GM19455 (cell line): ENCODE results near the gene MBD1.
"Not testable (repeated sequence)": the region's sequence is repeated elsewhere in the genome, so short reads cannot be mapped to it uniquely, and the experiment has no call there.

ENCODE experiments used
- ATAC-seq: cut with Tn5 transposase; IDR thresholded peaks from one replicate; pipeline ENCODE4 v1.9.1; 2021; ENCODE audit not compliant: unreplicated experiment

The MBD1 gene, protein sequence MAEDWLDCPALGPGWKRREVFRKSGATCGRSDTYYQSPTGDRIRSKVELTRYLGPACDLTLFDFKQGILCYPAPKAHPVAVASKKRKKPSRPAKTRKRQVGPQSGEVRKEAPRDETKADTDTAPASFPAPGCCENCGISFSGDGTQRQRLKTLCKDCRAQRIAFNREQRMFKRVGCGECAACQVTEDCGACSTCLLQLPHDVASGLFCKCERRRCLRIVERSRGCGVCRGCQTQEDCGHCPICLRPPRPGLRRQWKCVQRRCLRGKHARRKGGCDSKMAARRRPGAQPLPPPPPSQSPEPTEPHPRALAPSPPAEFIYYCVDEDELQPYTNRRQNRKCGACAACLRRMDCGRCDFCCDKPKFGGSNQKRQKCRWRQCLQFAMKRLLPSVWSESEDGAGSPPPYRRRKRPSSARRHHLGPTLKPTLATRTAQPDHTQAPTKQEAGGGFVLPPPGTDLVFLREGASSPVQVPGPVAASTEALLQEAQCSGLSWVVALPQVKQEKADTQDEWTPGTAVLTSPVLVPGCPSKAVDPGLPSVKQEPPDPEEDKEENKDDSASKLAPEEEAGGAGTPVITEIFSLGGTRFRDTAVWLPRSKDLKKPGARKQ

DNA sequence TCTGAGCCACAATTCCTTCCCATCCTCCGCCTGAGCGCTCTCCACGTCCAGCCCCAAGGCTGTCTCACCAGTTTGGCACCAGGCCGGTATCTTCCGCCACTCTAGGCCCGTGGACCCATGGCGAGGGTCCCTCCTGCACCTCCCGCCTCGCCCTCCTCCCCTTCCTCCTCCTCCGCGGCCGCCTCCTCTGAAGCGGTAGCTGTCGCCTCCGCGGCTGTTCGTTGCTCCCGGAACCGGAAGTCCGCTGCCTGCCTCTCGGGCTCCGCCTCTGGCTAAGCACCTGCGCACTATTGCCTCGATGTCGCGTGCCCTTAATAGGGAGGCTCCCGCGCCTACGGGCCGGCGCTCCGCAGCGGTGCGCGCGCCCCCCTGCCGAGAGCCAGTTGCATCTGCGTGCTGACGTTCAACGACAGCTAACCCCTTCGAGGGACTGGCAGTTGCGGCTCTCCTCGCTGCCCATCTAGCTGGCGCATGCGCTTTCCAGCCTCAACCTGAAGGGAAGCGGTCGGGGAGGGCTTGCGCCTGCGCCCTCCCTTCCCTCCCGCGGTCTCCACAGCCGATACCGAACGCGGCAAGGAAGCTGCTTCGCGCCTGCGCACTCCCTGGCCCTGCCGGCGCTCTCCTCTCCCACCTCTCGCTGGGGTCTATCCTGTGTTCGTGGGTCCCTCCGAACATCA, at the start of gene MBD1:
Gene MBD1 (minus strand): TSS at position 229 of the 677 bp plus-strand sequence. CDS start 1,531 bp downstream, outside the sequence.
- peak; percentile 90 for ATAC-seq

DNA sequence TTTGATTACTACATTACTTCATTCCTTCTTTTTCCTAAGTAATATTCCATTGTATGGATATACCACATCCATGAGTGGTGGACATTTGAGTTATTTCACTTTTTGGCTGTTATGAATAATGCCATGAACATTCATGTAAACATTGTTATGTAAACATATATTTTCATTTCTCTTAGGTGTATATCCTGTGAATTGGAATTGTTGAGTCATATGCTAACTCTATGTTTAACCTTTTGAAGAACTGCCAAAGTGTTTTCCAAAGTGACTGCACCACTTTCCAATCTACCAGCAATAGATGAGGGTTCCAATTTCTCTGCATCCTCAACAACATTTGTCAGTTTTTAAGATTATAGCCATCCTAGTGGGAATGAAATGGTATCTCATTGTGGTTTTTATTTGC, 48.9 kb upstream of the MBD1 start:
- no peak for ATAC-seq

DNA sequence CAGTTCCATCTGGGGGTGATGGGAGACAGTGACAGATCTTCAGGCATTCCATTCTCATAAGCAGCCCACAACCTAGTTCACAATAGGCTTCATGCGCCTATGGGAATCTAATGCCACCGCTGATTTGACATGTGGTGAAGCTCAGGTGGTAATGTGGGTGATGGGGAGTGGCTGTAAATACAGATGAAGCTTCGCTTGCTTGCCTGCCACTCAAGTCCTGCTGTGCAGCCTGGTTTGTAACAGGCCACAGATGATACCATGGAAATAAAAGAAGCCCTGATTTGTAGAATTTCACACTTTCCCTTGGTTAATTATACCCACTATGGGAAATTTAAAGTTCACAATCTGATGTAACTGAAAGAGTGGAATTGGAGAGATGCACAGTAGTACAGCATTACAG, 46.7 kb upstream of the MBD1 start:
- ATAC-seq, result no peak

DNA sequence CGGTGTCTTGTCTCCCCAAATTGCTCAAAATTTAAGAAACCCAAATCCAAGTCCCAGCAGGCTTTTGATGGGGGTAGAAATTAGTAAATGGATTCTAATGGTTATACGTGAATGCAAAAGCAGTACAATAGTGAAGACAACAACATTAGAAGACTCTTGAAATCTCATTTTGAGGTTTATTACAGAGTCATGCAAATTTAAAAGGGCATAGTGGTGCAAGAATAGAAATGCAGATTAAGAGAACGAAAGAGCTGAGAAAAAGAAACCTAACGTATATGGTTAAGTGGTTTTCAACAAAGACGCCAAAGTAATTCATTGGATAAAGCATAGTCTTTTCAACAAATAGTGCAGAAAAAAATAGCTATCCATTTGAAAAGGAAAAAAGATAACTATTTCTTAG, 39.4 kb upstream of the MBD1 start:
- ATAC-seq, result peak; percentile 80

DNA sequence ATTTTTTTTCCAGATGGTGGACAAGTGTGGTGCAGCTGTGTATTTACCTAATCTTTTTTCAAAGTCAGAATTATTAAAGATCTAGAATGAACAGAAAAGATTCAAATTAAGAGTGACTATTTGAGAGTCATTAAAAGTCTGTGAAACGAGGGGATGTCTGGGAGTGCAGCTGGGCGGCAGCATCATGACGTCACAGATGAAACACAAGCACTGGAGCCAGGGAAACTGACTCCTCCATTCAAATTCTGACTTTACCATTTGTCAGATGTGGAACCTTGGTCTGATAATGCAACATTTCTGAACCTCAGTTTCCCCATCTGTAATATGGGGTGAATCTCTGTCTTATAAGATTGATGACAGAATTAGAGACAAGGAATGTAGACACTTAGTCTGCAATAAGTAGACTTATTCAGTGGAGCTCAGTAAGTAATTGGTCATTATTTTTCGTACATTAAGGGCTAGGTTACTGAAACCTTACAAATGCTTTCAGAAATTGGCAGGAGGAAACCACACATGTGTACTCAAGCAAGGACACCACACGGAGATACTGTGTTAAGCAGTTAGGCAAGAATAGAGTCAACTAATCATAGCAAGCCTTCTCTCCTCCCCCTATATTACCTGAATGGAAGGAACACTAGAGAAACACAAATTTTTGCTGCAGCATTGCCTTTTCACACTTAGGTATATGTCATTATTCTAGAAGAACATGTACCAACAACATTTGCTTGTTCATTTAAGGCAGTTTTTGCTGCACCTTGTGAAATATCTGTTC, 34.0 kb upstream of the MBD1 start:
- ATAC-seq, result peak; percentile 80

DNA sequence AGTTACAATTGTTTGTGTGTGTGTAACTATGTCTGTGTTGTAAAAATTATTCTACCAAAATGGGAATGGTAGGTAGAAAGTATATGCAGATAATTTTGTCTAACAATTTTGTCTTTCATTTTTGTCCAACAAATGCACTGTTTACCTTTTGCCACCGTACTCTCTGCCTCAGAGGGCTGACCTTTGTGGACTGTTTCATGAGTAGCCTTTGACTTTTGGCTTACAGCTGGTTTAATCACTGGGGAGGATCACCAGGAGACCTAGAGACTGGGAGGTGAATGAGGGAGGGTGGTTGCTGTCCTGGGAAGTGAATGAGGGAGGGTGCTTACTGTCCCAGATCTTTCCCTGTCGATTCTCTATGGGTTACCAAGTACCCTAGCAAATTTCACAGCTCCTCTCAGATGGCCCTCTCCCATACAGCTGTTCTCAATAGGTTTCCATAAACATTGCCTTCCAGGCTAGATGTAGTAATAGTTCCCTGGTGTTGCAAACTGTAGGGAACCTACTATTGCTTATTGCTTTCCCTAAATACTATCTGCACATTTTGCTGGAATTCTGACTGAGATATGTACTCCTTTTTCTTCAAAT, 32.6 kb upstream of the MBD1 start:
- no peak for ATAC-seq

DNA sequence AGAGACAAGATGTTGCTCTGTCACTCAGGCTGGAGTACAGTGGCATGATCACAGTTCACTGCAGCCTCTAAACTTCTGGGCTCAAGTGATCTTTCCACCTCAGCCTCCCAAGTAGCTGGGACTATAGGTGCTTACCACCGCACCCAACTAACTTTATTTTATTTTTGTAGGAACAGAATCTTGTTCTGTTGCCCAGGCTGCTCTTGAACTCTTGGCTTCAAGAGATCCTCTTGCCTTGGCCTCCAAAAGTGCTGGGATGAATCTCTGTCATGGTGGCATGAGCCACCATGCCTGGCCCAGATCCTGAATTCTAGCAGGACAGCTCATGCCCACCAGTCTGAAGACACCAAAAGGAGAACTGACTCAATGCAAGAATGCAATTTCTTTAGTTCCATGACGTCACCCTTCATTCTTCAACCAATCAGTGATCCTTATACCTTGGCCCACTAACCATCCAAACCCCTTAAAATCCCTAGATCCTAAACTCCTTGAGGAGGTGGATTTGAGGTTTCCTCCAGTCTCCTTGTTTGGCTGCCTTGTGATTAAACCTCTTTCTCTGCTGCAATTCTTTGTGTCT, 31.8 kb upstream of the MBD1 start:
- ATAC-seq, result peak; percentile 4

DNA sequence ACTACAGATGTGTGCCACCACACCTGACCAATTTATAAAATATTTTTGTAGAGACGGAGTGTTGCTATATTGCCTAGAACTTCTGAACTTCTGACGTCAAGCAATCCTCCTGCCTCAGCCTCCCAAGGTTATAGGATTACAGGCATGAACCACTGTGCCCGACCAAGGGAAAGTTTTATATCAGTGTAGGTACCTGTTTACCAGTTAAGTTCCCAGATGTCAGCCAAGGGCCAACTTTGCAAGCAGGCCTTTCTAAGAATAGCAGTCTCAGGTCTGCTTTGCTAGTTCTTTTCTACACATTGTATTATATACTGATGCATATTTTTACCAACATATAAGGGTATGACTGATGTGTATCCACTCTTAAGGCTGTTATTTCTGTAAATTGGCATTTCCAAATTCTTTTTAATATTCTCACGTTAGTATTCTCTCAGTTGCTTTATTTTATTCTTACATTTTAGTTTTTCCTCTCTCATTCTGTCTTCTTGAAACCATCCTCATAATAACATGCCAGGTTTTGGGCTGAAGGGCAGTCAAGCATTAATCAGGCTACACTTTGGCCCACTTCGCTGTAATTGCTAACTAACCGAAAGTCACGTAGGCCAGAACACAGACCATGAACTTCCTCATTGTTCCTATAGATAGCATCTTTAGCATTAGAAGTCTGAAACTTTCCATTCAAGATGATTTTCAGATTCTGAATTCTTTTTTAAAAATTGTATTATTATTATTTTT, 31.1 kb upstream of the MBD1 start:
- peak; percentile 70 for ATAC-seq

DNA sequence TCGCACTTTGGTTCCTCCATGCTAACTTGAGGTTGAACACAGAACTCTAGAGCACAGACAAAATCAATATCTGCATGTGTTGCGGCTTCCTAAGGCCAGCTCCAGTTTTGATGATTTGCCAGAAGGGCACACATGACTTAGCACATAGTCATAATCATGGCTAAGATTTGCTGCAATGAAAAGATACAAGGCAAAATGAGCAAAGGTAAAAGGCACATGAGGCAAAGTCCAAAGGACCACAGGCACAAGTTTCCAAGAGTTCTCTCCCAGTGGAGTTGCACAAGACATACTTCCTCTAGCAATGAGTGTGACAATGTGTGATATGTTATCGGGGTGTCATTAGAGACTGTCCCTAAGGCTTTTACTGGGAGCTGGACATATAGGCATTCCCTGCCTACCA, 30.3 kb upstream of the MBD1 start:
- no peak for ATAC-seq

DNA sequence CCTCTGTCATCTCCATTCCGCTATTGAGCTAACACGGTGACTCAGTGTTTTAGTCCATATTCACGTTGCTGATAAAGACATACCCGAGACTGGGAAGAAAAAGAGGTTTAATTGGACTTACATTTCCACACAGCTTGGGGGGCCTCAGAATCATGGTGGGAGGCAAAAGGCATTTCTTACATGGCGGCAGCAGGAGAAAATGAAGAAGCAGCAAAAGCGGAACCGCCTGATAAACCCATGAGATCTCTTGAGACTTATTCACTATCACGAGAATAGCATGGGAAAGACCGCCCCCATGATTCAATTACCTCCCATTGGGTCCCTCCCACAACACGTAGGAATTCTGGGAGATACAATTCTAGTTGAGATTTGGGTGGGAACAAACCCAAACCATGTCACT, 28.8 kb upstream of the MBD1 start:
- no peak for ATAC-seq

DNA sequence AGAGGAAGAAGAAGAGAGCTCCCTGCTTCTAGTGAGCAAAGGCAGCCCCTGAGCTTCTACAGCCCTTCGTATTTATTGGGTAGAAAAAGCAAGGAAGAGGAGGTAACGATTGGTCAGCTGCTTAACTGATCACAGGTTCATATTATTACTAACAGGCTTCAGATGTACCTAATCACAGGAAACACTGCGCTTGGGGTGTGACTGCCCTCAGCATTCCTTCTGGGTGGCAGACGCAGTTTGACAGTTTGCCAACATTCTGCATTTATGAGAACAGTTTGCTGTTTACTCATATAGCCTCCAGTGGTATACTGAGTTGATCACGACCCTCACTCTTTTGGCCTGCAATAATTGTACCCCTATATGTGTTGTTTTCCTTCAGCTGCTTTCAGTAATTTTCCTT, 27.5 kb upstream of the MBD1 start:
- not testable (repeated sequence) for ATAC-seq

DNA sequence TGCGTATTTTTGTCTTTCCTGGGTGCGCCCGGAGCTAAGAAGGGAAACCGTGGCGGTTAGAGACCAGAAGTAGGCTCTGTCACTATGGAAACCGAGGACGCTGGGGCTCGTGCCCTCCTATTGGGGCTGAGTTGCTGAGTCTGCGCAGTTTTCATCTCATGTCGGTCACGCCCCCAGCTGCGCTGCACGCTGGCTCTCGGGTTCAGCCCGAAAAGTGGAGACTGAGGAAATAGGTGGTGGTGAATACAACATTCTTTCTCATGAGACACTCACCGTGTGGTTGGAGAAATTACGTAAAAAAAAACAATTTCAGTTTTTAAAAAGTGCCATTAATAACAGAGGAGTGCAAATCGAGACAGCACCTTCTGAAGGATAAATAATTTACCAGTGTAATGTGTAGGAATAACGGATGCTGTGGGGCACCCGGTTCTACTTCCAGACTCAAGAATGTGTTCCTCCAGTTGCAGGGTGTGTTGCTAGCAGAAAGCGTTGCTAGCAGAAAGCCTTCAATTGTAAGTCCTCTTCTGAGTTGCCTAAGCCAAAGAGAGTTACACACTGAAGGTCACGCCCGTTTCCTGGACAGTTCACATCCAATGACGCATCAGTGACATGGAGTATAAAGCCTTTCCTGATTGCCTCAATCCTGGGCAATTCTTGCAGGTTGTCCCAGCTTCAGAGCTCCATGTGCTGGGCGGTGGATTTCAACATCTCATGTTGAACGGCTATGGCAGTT, 26.6 kb upstream of the MBD1 start:
- ATAC-seq, result peak; percentile 93

DNA sequence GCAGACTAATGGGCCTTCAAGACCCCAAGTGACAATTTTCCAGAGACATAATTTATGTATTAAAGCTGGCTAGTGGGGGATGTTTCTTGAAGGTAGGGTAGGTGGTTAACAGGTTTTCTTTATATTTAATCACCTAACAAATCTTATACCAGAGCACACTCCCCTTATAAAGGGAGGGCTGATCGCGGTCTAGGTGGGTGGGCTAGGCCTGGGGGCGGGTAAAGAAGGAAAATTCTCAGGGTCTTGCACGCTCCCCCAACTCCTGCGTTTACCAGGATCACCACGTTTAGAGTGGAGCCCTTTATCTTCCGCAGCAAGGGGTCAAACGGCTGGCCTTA, 26.0 kb upstream of the MBD1 start:
- no peak for ATAC-seq

DNA sequence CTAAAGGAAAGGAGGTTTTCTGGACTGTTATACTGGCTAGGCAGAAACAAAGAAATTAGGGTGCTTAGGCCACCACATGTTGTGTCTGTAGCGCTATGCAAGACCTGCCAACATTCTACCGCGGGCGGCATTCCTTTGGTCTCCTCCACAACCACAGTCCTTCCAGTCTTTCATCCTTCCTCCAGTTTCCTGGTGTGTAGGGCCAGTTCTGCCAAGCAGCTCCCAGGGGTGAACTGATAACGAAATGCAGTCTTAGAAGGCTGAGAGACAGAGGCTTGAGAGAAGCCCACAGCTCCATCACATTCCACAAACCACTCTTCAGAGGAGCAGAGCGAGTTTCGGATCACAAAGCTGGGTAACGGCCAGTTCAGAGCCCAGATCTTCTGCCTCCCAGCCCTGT, 25.6 kb upstream of the MBD1 start:
- no peak for ATAC-seq

DNA sequence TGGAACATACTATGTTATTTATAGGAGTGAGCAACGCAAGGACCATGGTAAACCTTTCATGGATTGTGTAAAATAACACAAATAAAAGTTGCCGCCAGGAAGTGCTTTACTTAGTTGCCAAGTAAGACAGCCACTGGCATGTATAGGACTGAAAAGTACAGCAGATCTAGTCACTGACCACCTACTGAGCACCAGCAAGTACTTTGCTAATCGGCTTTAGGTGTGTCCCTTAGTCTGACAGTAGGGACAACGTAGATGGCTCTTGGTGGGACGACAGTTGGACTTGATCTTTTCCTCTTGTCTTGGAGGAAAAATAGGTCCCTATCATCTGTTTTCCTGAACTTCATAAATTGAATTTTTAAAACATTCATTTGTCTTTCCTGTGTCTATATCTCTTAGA, 19.8 kb upstream of the MBD1 start:
- ATAC-seq, result no peak

DNA sequence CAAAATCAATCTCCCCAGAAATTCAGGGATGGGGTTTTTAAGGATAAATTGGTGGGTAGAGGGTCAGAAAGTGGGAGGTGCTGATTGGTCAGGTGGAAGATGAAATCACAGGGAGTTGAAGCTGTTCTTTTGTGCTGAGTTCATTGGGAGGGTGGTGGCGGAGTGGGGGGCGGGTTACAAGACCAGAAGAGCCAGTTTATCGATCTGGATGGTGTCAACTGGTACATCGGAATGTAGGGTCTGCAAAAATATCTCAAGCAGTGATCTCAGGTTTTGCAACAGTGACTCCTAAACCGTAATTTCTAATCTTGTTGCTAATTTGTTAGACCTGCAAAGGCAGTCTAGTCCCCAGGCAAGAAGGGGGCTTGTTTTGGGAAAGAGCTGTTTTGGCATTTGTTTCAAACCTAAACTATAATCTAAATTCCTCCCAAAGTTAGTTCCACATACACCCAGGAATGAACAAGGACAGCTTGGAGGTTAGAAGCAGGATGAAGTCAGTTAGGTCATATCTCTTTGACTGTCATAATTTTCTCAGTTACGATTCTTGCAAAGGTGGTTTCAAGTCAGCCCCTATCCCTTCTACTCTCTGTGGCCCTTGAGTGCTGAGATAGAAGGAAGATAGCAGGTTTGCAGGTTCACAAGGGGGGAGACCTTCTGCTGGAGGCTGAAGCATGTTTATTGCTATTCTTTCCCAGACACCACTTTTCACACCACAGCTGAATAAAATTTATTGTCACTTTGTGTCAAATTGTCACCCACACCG, 18.5 kb upstream of the MBD1 start:
- no peak for ATAC-seq

DNA sequence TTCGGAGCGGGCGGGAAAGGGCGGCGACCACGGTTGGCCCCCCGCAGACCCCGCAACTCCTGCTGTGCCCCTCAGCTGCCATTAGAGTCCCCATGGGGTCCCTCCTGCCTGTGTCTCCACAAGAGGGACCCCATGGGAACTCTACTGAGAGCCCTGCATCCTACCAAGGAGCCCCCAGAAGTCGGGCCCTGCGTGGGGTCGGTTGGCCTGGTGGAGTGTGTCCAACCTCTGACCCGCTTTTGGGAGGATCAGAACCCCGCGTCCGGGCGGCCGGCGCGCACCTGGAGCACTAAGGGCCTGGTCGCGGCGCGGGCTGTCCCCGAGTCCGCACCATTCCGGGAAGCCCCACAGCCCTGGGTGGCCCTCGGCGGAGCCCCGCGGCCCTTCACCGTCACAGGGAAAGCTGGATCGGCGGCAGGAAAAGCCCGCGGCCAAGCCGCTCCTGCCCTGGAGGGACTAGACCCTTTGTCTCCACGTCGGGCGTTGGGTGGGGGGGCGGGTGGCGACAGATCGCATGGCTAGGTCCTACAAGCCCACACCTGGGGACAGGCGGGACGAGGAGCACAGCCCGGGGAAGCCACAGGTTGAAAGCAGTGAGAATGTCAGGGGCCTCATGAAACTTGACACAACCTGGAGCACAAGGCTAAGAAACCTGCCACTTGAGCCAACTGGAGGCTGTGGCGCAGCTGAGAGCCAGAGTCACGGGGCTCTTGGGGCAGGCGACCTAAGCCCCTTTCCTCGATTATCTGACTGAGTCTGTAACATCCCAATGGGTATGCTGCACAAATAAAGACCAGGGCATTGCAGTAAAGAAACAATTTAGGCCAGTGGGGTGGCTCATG, 17.3 kb upstream of the MBD1 start:
- no peak for ATAC-seq
